ENCODE data around the gene SKAP1.

DNA sequence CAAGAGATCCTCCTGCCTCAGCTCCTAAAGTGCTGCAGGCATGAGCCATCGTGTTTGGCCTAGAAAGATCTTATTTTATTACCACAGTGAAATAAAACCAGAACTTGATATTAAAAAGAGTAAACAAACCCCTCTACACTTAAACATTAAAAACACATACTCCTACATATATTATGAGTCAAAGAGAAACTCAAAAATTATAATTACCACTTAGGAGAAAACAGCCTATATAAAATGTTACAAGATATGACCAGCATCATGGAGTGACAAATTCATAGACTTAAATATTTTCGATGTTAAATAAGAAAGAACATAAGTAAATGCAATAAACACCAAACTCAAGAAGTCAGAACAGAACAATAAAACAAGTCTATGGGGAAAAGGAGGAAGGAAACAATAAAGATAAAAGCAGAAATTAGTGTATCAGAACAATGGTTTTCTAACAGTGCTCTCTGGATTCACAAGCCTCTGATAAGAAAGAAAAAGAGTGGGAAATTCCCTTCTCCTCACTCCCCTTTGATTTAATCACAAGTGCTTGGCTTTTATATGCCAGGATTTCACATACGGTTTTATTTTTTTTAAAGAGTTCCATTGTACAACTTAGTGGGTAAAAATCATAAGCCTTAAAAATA lies 23.0 kb downstream of the SKAP1 start:
- TF ChIP-seq, protein P1, sequence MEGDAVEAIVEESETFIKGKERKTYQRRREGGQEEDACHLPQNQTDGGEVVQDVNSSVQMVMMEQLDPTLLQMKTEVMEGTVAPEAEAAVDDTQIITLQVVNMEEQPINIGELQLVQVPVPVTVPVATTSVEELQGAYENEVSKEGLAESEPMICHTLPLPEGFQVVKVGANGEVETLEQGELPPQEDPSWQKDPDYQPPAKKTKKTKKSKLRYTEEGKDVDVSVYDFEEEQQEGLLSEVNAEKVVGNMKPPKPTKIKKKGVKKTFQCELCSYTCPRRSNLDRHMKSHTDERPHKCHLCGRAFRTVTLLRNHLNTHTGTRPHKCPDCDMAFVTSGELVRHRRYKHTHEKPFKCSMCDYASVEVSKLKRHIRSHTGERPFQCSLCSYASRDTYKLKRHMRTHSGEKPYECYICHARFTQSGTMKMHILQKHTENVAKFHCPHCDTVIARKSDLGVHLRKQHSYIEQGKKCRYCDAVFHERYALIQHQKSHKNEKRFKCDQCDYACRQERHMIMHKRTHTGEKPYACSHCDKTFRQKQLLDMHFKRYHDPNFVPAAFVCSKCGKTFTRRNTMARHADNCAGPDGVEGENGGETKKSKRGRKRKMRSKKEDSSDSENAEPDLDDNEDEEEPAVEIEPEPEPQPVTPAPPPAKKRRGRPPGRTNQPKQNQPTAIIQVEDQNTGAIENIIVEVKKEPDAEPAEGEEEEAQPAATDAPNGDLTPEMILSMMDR (conservative IDR thresholded peaks at IDR 0.05 in 1 of 2, IDR thresholded peaks at IDR 0.05 in 1 of 2; ENCODE audit: low read depth in 1 of 2, low read length in 2 of 2): no peak
- no peak for TF ChIP-seq EZH2 (IDR thresholded peaks at IDR 0.05; ENCODE audit: low read length, missing control alignments)
